Activated naive CD8-positive, alpha-beta T cell treated with anti-CD3 and anti-CD28 coated beads, Interleukin-2, amount 50 U/mL, for 16 hours (primary cell): ENCODE data around the gene HDAC5.
"Not testable (repeated sequence)": the region's sequence is repeated elsewhere in the genome, so short reads cannot be mapped to it uniquely, and the experiment has no call there.

Experiments
- DNase-seq: peaks from one replicate; pipeline ENCODE4 v3.0.0-alpha.2; 2020; ENCODE audit warnings: low read depth, low spot score

HDAC5 gene

DNA sequence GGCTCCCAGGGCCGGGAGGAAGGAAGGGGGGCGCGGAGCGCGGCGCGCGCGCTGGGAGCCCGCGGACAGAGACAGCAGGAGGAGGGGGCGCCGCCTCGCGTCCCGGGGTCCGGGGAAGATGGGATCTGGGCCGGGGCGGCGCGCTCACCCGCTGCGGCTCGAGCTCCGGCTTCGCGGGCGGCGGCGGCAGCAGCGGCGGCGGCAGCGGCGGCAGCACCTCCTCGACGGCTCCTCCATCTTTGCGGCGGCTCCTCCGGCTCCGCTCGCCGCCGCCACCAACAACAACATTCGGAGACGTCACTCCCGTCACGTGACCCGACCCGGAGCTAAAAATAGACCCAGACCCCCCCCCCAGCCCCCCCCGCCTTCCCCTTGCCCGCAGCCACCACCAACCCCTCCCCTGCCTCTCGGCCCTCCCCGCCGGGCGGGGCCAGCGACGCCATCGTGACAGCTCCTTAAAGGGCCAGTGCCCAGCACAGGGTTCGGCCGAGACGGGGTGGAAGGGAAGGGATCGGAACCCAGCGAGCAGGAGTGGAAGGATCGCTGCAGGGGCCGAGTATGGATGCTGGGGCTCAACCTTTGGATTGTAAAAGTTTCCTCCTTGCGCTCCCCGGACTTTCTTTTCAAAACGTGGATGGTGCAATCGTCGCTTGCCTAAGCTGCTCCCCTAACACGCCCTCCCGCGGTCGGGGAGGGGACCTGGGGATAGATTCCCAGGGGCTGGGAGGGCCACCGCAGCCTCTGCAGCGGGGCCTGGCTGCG, at the start of gene HDAC5:
HDAC5 (minus strand) TSS at position 286 of the 762 bp plus-strand sequence. CDS start 6,126 bp downstream, outside the sequence.
- DNase-seq, result peak; percentile 93

DNA sequence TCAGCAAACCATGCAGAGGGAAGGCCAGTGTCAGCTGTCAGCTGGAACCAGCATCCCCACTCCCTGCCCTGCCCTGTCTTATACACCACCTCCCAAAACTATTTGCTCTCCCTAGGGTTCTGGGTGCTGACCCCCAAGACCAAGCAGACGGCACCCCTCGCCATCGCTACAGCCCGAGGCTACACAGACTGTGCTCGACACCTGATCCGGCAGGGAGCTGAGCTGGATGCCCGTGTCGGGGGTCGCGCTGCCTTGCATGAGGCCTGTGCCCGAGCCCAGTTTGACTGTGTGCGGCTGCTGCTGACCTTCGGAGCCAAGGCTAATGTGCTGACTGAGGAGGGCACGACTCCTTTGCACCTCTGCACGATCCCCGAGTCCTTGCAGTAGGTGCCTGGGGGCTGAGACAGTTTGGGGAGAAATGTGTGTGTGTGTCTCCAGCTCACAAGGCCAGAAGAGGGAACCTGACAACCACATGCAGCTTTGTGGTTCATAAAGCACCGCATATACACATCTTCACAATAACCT, 48.6 kb upstream of the HDAC5 start:
- DNase-seq, result no peak

DNA sequence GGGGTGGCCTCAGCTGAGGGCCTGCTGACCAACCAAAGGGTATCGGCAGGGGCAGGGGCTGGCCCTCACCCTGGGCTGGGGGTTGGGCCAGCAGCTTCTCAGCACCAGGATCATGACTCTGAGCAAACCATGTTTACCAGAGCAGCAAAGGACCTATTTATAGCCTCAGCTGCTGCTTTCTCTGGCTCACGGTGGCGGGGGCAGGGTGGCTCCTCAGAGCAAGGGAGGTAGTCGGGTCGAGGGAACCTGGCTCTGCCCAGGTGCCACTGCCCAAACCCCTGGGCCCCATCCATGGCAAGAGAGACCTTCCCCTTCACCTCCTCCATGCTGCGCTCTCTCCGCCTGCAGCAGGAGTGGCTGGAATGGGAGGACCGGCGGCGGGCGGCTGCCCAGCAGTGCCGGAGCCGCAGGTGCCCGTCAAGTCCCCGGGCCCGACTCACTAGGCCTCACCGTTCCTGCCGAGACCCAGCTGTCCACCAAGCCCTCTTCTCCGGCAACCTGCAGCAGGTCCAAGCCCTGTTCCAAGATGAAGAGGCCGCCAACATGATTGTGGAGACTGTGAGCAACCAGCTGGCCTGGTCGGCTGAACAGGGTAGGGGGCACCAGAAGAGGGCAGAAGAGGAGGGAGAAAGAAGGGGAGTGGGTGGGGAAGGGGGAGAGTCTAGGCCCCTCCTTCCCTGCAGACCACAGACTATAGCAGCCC, 47.2 kb upstream of the HDAC5 start, which contains the start of gene ASB16:
ASB16 (plus strand) TSS at position 206 of the 703 bp plus-strand sequence; CDS start at position 292, 86 bp downstream.
- DNase-seq, result no peak

DNA sequence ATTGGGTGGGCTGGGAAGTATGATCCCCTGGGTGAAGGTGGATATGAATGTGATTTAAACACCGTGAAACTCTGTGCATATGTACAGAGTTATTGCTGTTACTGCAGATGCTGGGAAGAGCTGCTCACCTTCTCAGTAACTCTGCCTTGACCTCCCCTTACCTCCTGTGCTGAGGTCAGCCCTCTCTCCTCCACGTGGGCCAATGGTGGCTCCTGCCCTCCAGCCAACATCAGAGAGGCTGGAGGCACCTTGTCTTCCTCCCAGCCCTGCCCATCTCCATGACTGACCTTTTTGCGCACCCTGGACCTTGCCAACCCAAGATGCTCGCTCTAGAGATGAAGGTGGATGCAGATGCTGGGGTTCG, 46.7 kb upstream of the HDAC5 start:
- no peak for DNase-seq

DNA sequence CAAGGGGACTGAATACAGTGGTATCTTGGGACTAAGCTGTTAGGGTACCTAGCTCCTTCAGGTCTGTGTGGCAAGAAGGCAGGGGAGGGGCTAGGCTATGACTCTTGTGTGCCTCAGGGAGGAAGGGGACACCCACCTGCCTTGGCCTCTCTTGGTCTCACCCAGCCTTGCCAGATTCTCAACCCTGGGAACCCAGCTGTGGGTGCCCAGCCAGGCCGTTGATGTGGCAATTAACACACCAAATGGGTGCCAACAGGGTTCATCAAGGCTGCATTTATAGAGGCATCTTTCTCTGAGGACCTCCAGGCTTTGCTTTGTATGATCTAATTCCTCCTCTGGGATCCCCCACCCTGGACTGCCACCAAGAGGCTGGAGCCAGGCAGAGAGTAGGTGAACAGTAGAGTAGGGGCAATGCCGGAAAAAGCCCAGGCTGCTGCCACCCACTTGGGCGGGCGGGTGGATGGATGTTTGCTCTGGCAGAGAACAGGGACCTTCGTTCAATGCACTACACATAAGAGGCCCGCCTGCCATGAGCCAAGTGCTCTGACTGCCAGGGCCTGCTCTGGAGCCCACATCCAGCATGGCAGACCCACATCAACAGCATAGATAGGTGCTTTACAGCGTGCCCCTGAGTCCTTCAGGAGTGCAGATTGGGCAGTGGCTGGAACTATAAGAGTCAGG, 43.9 kb upstream of the HDAC5 start:
- no peak for DNase-seq

DNA sequence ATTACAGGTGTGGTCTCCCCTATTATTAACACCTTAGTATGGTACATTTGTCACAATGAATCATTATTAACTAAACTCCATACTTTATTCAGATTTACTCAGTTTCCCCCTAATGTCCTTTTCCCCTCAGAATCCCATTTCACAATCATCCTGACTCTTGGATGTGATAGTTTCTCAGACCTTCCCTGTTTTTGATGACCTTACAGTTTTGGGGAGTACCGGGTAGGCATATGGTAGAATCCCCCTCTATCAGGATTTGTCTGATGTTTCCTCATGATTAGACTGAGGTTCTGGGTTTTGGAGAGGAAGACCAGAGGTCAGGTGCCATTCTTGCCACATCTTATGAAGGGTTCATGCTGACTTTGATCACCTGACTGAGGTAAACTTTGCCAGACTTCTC, 41.0 kb upstream of the HDAC5 start:
- DNase-seq, result no peak

DNA sequence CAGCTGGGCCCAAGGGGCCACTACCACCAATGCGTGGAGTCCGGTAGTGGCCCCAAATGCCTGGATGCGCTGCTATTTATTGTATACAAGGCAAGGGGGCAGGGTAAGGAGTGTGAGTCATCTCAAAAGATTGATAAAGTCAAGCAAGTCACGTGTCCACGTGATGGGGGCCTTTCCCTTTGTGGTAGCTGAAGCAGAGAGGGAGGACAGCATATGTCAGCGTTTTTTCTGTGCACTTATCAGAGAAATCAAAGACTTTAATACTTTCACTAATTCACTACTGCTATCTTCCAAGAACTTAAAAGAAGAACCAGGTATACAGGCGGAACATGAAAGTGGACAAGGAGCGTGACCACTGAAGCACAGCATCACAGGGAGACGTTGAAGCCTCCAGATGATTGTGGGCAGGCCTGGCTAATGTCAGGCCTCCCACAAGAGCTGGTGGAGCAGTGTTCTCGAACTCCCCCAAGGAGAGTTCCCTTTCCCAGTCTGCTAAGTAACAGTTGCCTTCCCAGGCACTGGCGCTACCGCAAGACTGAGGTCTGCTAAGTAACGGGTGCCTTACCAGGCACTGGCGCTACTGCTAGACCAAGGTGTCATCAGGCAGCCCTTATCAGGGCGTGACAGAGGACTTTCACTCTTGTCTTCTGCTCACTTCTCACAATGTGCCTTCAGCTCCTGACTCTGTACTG, 36.2 kb upstream of the HDAC5 start:
- no peak for DNase-seq

DNA sequence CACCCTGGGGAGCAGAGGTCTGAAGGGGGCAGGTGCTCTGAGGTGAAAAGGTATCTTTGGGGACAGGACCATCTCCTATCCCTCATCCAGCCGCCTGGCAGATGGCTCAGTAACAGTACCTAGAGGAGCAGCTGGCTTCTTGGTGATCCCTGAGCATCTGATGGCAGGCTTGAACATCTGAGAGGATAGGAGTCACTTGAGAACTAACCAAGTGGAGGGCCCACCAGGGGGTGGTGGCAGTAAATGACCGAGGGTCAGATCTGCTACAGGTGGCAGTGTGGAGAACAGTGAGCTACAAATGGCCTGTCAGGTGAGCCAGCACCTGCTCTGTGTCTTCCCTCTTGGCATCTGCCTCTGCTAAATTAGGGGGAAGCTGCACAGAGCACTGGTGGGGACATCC, 32.0 kb upstream of the HDAC5 start:
- no peak for DNase-seq

DNA sequence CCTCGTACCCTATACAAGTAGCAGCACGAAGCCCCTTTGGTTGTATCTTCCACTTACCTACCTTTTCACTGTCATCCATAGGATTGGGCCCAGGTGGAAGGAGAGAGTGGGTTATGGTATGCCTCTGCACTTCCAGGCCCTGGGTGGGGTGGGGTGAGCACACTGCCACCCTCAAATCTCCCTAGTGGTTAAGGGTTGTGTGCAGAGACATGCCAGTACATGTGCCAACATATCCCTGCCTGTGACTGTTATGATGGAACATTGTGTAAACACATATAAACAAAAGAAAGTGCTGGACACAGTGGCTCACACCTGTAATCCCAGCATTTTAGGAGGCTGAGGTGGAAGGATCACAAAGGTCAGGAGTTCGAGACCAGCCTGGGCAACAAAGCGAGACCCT, 29.4 kb upstream of the HDAC5 start:
- DNase-seq, result no peak

DNA sequence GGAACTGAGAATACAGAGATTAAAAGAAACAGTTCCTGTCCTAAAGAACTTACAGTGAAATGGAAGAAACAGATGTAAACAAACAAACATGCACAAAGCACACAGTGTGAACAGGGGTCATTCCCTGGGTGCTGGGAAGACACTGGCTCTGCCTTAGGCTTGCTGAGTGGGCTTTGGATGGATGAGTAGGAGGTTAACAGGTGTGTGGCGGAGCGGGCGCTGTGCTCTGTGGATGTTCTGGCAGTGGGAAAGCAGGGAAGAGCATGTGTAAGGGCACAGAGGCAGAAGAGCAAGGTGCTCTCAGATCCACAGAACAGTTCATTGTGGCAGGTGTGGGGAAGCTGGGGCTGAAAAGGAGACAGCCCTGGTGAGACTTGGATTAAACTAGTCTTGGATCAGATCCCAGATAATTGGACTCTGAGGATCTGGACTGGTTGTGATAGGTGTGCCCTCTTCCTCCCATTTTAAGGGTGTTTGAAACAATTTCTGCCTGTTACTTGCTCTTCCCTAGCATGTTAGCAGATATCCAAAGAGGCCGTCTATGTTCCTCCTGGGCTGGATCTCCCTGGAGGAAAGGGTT, 26.4 kb upstream of the HDAC5 start:
- no peak for DNase-seq

DNA sequence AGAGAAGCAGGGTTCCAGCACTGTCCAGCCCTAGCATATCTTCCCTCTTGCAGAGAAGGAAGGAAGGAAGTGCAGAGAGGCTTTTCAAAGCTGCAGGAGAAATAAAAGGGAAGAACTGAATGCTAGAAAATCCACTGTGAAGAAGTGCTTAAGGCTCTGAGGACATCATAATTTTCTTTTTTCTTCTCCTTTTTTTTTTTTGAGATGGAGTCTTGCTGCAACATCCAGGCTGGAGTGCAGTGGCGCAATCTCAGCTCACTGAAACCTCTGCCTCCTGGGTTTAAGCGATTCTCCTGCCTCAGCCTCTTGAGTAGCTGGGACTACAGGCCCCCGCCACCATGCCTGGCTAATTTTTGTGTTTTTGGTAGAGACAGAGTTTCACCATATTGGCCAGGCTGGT, 25.6 kb upstream of the HDAC5 start:
- not testable (repeated sequence) for DNase-seq

DNA sequence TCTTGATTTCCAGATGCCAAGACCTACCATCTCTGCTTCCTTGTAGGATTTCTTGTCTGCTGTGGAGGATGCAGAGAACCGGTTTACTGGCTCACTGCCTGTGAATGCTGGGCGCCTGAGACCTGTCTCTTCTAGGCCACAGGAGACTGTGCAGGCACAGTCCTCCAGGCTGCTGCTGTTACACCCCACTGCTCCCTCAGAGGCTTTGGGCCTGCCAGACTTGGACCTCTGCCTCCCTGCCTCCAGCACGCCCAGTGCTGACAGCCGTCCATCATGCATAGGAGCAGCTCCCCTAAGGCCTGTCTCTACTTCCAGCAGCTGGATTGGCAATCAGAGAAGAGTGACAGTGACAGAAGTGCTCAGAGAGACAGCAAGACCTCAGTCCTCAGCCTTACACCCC, 24.4 kb upstream of the HDAC5 start:
- DNase-seq, result no peak

DNA sequence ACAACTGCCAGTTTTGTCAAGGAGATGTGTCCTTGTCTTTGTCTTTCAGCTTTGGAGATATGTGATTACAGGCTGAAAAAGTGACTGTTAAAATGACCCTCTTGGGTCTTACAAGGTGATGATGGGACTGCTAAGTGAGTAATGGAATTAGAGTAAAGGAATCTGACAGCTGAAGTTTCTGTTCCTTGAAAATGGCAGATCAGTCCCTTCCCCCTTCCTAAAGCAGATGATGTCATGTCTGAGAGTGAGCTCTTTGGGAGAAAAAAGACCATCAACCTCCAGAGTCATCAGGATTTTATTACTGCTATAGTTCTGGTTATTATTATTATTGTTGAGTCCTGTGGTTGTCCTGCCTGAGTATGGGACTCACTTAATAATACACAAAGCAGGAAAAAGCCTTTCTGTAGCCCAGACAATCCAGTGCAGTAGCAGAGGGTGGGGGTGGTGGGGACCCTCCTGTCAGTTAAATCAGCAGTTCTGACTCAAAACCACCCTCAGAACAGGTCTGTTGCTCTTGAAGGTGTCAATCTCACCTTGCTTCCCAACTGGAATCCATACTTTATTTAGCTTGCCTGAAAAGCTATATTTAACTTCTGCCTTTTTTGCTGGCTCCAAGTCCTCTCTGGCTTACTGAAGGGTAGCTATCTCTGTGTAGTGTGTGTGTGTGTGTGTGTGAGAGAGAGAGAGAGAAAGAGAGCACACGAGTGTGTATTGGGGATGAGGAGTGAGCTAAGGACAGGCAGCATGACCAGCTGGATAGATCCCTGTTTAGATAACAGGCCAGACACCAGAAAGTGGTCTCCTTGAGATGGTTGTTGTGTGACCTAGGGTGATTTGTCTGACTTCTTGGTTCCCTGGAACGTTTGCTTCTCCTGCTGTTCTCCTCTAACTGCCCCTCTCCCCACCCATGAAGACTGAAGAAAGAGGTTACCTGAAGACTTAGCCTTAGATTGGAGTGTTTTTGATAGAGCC, 23.2 kb upstream of the HDAC5 start:
- no peak for DNase-seq

DNA sequence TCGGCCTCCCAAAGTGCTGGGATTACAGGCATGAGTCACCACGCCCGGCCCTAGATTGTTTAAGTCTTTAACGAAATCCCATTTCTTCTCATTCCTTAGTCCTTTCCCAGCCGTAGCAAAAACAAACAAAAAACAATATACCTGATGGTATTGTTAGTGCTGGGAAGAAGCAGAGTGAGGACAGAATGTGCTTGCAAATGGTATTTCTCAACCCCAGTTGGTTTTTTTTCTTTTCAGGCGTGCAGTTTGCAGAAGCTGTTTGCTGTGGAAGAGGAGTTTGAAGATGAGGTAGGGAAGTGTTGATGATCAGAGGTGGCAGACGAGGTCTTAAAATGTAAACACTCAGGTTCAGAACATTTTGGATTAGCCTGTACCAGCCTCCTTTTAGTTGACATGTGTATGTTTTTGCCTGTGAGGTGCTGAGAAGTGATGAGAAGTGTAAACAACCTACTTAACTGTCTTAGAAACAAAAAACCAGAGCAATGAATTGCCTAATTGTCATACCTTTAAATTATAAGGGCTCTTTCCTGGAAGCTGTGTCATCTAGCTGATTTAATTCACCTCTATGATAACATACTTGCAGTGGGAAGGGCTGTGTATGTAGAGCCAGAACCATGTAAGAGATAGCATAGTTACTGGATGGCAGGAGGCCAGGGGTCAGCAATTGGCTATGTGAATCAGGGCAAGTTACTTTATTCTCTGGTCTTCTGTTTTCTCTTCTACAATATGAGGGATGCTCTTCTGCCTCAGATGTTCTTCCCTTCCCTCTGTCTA, 21.7 kb upstream of the HDAC5 start:
- DNase-seq, result no peak

DNA sequence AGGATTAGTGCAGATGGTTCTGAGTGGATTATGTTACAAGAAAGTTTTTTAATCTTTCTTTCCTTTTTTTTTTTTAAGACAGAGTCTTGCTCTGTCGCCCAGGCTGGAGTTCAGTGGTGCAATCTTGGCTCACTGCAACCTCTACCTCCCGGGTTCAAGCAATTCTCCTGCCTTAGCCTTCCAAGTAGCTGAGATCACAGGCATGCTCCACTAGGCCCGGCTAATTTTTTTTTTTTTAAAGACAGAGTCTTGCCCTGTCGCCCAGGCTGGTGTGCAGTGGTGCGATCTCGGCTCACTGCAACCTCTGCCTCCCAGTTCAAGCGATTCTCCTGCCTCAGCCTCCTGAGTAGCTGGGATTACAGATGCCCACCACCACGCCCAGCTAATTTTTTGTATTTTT, 20.5 kb upstream of the HDAC5 start:
- DNase-seq, result not testable (repeated sequence)

DNA sequence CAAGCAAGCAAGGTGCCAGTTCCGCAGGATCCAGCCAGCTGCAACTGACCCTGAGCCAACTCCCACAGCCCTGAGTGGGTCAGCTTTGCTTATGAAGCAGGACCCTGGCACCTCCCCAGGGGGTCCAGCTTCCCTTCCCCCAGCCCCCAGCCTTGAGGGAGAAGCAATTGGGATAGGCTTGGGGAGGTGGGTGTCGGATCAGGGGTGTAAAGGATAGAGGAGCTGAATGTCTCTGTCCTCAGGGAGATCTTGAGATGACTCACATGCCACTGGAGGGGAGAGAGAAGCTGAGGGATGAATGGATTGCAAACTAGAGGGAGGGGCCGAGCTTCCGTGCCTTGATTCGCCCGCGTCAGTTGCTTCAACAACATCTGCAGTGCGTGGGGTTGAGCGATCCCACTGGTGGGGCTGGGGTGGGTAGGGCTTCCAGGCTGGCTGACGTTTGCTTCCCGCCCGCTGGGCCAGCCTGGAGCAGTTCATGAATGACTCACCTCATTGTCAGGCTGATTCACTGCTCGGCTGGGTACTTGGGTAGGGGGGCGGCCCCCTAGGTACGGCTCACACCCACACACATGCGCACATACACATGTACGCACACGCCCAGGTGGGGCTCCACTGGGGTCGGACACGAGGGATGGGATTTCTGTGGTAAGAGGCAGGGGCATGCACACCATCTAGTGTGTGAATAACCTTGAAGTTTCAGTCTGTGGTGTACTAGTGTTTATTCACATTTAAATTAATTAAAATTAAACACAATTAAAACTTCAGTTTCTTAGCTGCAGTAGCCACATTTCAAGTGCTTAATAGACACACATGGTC, 14.7 kb upstream of the HDAC5 start:
- peak; percentile 24 for DNase-seq

DNA sequence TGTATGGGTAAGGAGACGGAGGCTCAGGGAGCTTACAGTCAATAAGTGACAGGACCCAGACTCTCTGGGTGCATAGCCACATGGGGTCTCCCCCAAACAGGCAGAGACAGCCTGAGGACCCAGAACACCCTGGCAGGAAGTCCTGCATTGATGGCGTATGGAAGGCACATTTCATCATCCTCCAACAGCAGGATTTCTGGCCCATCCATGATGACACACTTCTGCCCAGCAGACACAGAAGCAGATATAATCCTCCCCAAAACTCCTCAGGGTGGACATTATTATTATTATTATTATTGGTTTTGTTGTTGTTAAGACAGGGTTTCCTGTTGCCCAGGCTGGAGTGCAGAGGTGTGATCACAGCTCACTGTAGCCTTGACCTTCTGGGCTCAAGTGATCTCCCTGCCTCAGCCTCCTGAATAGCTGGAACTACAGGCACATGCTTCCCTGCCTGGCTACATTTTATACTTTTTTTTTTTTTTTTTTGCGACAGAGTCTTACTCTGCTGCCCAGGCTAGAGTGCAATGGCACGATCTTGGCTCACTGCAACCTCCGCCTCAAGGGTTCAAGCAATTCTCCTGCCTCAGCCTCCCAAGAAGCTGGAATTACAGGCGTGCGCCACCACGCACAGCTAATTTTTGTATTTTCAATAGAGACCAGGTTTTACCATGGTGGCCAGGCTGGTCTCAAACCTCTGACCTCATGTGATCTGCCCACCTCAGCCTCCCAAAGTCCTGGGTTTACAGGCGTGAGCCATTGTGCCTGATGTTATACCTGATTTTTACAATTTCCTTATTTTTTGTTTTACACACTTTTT, 11.5 kb upstream of the HDAC5 start:
- DNase-seq, result no peak
